HCT116 (cell line): ENCODE data around the gene CPA2.

Source experiments
- CTCF ChIP-seq, 3 experiments: fragments of 200-600 bp in 1 of 3; sonication (generic) in 1 of 3; IDR thresholded peaks in 2 of 3; conservative IDR thresholded peaks in 1 of 3; 2 replicates each; pipeline ENCODE4 v1.5.1; 2012 to 2017; ENCODE audit warnings: low read depth in 2 of 3, low read length in 2 of 3, antibody characterized with exemption in 1 of 3, borderline replicate concordance in 1 of 3, control low read depth in 1 of 3, mild to moderate bottlenecking in 1 of 3, mixed read lengths in 1 of 3, mixed run types in 1 of 3, moderate library complexity in 1 of 3; ENCODE audit not compliant: insufficient read depth in 1 of 3
- EZH2phosphoT487 ChIP-seq: fragments of 200-600 bp; IDR thresholded peaks from 2 replicates; pipeline ENCODE4 v1.6.1; 2018; ENCODE audit warnings: antibody characterized with exemption, borderline replicate concordance
- SRF ChIP-seq: IDR thresholded peaks from 2 replicates; pipeline ENCODE4 v1.6.1; 2012; ENCODE audit warnings: low read depth
- TCF7L2 ChIP-seq: IDR thresholded peaks from 2 replicates; pipeline ENCODE4 v1.7.0; 2011; ENCODE audit warnings: borderline replicate concordance, inconsistent platforms; ENCODE audit not compliant: insufficient read depth, insufficient read length; ENCODE audit errors: extremely low read depth
- ZNF274 ChIP-seq: fragments of 200-500 bp; sonication (Bioruptor generic); IDR thresholded peaks from 2 replicates; pipeline ENCODE4 v1.6.1; 2014; ENCODE audit warnings: mild to moderate bottlenecking, low read depth, low read length, inconsistent platforms

- TF ChIP-seq CTCF (IDR thresholded peaks at IDR 0.05 in 2 of 3, conservative IDR thresholded peaks at IDR 0.05 in 1 of 3; ENCODE audit: borderline replicate concordance in 1 of 3, insufficient read depth in 1 of 3, low read depth in 2 of 3, low read length in 2 of 3): no peak
- no peak for TF ChIP-seq ZNF274
- no peak for TF ChIP-seq SRF
- no peak for TF ChIP-seq TCF7L2
- TF ChIP-seq EZH2phosphoT487: no peak
Measured at GRCh38 chr7:130319541-130319940, 52.9 kb downstream of the CPA2 start.
